HepG2 (cell line): ENCODE data around the gene CSNK1D. TPM values are rescaled to one million over a fixed set of nuclear protein-coding genes. Genes with fewer than 3 reads are reported as not detected.

ENCODE experiments used
- CEBPG ChIP-seq: IDR thresholded peaks from 2 replicates; pipeline ENCODE4 v1.6.1; 2016
- CREB1 ChIP-seq, 2 experiments: fragments of 450-650 bp in 1 of 2; IDR thresholded peaks; 2 replicates each; pipeline ENCODE4 v1.6.1; 2016 to 2017; ENCODE audit warnings: control low read depth in 1 of 2, mild to moderate bottlenecking in 1 of 2, missing compliant biosample characterization in 1 of 2, missing genetic modification characterization in 1 of 2
- GLMP ChIP-seq: sonication (generic); formaldehyde crosslinking; IDR thresholded peaks from 2 replicates; pipeline ENCODE4 v1.9.0; 2021; ENCODE audit warnings: missing genetic modification reagents, mild to moderate bottlenecking, borderline replicate concordance
- GMEB1 ChIP-seq: sonication (generic); formaldehyde crosslinking; IDR thresholded peaks from 2 replicates; pipeline ENCODE4 v1.5.1; 2020; ENCODE audit warnings: missing genetic modification reagents, mild to moderate bottlenecking, borderline replicate concordance
- HOMEZ ChIP-seq: IDR thresholded peaks from 2 replicates; pipeline ENCODE4 v1.6.1; 2016; ENCODE audit warnings: low read depth
- MNT ChIP-seq: fragments of 450-650 bp; IDR thresholded peaks from 2 replicates; pipeline ENCODE4 v1.6.1; 2016
- NPAS2 ChIP-seq: sonication (generic); formaldehyde crosslinking; IDR thresholded peaks from 2 replicates; pipeline ENCODE4 v1.8.0; 2022; ENCODE audit warnings: mild to moderate bottlenecking, missing genetic modification reagents, borderline replicate concordance
- PBX3 ChIP-seq: sonication (generic); formaldehyde crosslinking; IDR thresholded peaks from 2 replicates; pipeline ENCODE4 v1.8.1; 2023; ENCODE audit warnings: missing genetic modification reagents, inconsistent platforms, borderline replicate concordance
- SRY ChIP-seq: sonication (generic); formaldehyde crosslinking; IDR thresholded peaks from 2 replicates; pipeline ENCODE4 v1.8.0; 2022; ENCODE audit warnings: mild to moderate bottlenecking, missing genetic modification reagents
- TCF12 ChIP-seq, 2 experiments: fragments of 450-650 bp in 1 of 2; sonication (generic) in 1 of 2; formaldehyde crosslinking in 1 of 2; IDR thresholded peaks; 2 replicates each; pipeline versions ENCODE4 v1.6.1 to v1.8.0; 2017 to 2022; ENCODE audit warnings: antibody characterized with exemption in 1 of 2, mild to moderate bottlenecking in 1 of 2, missing genetic modification reagents in 1 of 2, moderate library complexity in 1 of 2
- YEATS2 ChIP-seq: sonication (generic); formaldehyde crosslinking; IDR thresholded peaks from 2 replicates; pipeline ENCODE4 v1.4.0; 2020; ENCODE audit warnings: missing genetic modification reagents, borderline replicate concordance
- ZKSCAN8 ChIP-seq: IDR thresholded peaks from 2 replicates; pipeline ENCODE4 v1.6.1; 2016; ENCODE audit warnings: borderline replicate concordance, missing genetic modification reagents, missing compliant biosample characterization
- ZNF12 ChIP-seq: sonication (generic); formaldehyde crosslinking; IDR thresholded peaks from 2 replicates; pipeline ENCODE4 v1.5.0; 2020; ENCODE audit warnings: missing genetic modification reagents
- ZNF275 ChIP-seq: sonication (generic); formaldehyde crosslinking; IDR thresholded peaks from 2 replicates; pipeline ENCODE4 v1.8.0; 2022; ENCODE audit warnings: missing genetic modification reagents, mild to moderate bottlenecking, inconsistent platforms, borderline replicate concordance
- ZNF282 ChIP-seq: fragments of 450-650 bp; IDR thresholded peaks from 2 replicates; pipeline ENCODE4 v1.6.1; 2018; ENCODE audit not compliant: partially characterized antibody
- ZNF614 ChIP-seq: IDR thresholded peaks from 2 replicates; pipeline ENCODE4 v1.6.1; 2018; ENCODE audit warnings: missing biosample characterization, missing genetic modification reagents, inconsistent platforms, borderline replicate concordance
- ZNF7 ChIP-seq: IDR thresholded peaks from 2 replicates; pipeline ENCODE4 v1.6.1; 2016; ENCODE audit warnings: missing biosample characterization, missing genetic modification reagents
- polyA plus RNA-seq, 8 experiments: library from polyadenylated mRNA; depleted of rRNA in 3 of 8; stranded (reverse) in 7 of 8; unstranded in 1 of 8; fragments of >200 nt; fragmentation: Illumina TruSeq in 4 of 8; extraction: Trizol in 4 of 8; gene quantifications; 2 replicates each; pipeline versions ENCODE4 v1.2.1 to v1.2.3, GENCODE V29; 2011 to 2016; ENCODE audit warnings: low read depth in 4 of 8, missing spikeins in 1 of 8, mixed read lengths in 1 of 8; ENCODE audit not compliant: insufficient read depth in 1 of 8
- total RNA-seq, 5 experiments: library from RNA; depleted of rRNA; stranded (reverse); fragments of >200 nt; fragmentation: Illumina TruSeq; extraction: Trizol; gene quantifications; 2 replicates each; pipeline ENCODE4 v1.2.3, GENCODE V29; 2016; ENCODE audit warnings: low read depth in 1 of 5

The CSNK1D gene
- total and polyA plus RNA-seq, 2 of the 13 experiments (the other 11 are each of a cell fraction or from before 2014, with no cell fraction given), result 31.5 to 128 TPM

GRCh38 chr17:82212331-82213250, 60.9 kb downstream of the CSNK1D start, which contains the start of gene CCDC57 (continued):
- TF ChIP-seq GMEB1 (CRISPR knock-in tag) (peak; percentile 85), CEBPG (peak; percentile 35; the same call in 1 of the 2 replicates), ZNF282 (no peak), HOMEZ (CRISPR knock-in tag) (no peak), NPAS2 (CRISPR knock-in tag) (no peak), ZNF12 (no peak), ZNF7 (CRISPR knock-in tag) (no peak), CREB1 (IDR thresholded peaks at IDR 0.05) (no peak), CREB1 (CRISPR knock-in tag; IDR thresholded peaks at IDR 0.05) (no peak), ZKSCAN8 (CRISPR knock-in tag) (no peak), ZNF614 (peak; percentile 40; the same call in 1 of the 2 replicates), SRY (CRISPR knock-in tag) (peak; percentile 95), TCF12 (IDR thresholded peaks at IDR 0.05) (no peak), TCF12 (CRISPR knock-in tag; IDR thresholded peaks at IDR 0.05) (peak; percentile 85; the same call in 1 of the 2 replicates), GLMP (no peak), YEATS2 (CRISPR knock-in tag) (no peak), PBX3 (no peak), MNT (no peak), ZNF275 (CRISPR knock-in tag) (0 out of 2 replicates have a peak, but pooled peaks have one; percentile 35)
